Measurements from ENCODE around the gene DCAF10.
"Not testable (repeated sequence)": the region's sequence is repeated elsewhere in the genome, so short reads cannot be mapped to it uniquely, and the experiment has no call there.

Gene DCAF10

DNA sequence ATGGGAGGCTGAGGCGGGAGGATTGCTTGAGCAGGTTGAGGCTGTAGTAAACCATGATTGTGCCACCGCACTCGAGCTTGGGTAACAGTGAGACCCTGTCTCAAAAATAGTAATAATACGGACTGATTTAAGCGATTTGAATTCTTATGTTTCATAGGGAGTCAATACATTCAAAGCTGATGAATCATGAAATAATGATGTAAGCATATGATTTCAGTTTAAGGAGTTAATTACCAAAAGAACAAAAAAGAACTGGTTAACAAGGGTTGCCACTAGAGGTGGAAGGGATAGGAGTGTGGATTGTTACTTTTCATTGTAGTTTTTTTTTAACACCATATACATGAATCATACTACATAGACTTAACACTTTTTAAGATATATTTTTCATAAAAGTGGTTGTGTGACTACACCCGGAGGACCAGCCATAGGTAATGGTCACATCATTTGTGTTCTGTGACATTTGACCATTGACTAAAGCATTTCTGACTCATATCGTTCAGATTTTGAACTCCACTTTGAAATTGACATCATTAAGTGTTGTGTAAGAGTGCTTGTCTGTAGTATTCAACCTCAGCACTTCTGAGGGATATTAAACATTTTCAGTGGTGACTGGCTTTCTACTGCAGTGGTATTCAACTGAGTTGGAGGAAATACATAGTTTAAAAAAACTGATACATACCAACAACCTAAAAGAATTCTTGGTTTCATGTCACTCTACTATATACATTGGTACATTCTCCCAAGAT, 40.0 kb upstream of the DCAF10 start:
- no peaks in the 10 kb centered on the region for H4K20me1 ChIP-seq (ENCODE audit: insufficient read depth, low read length)
- H3K27ac ChIP-seq (ENCODE audit: low read depth, low read length, poor library complexity, severe bottlenecking) = no peak overlapping the region
- peaks cover 24% of the 10 kb centered on the region for H3K36me3 ChIP-seq (ENCODE audit: insufficient read depth, low read length)
- 0 out of 2 replicates have a peak, but pooled peaks cover 3% of the 10 kb centered on the region for H3F3A ChIP-seq (ENCODE audit: insufficient read depth, low read length)
- no peaks in the 10 kb centered on the region for H3K9me3 ChIP-seq (ENCODE audit: low read length)
- H3K4me2 ChIP-seq (ENCODE audit: low read length) = no peak overlapping the region
- H3K4me3 ChIP-seq (ENCODE audit: low read depth, low read length, poor library complexity, severe bottlenecking) = no peak overlapping the region
- H3K79me2 ChIP-seq (ENCODE audit: insufficient read depth, low read length) = no peaks in the 10 kb centered on the region
- H3K27me3 ChIP-seq (ENCODE audit: insufficient read depth, low read length) = no peaks in the 10 kb centered on the region
- no peak overlapping the region for H3K9ac ChIP-seq (ENCODE audit: low read length)
- no peak overlapping the region for H2AFZ ChIP-seq (ENCODE audit: low read length)
- no peaks in the 10 kb centered on the region for H3K9me2 ChIP-seq (ENCODE audit: low read depth, low read length)
- H3K4me1 ChIP-seq (ENCODE audit: insufficient read depth, low read length, severe bottlenecking) = no peaks in the 10 kb centered on the region
- no peak for TF ChIP-seq EZH2 (IDR thresholded peaks at IDR 0.05; ENCODE audit: borderline replicate concordance, low read length)
- TF ChIP-seq, protein P1, sequence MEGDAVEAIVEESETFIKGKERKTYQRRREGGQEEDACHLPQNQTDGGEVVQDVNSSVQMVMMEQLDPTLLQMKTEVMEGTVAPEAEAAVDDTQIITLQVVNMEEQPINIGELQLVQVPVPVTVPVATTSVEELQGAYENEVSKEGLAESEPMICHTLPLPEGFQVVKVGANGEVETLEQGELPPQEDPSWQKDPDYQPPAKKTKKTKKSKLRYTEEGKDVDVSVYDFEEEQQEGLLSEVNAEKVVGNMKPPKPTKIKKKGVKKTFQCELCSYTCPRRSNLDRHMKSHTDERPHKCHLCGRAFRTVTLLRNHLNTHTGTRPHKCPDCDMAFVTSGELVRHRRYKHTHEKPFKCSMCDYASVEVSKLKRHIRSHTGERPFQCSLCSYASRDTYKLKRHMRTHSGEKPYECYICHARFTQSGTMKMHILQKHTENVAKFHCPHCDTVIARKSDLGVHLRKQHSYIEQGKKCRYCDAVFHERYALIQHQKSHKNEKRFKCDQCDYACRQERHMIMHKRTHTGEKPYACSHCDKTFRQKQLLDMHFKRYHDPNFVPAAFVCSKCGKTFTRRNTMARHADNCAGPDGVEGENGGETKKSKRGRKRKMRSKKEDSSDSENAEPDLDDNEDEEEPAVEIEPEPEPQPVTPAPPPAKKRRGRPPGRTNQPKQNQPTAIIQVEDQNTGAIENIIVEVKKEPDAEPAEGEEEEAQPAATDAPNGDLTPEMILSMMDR (IDR thresholded peaks at IDR 0.05; ENCODE audit: low read length) = no peak

DNA sequence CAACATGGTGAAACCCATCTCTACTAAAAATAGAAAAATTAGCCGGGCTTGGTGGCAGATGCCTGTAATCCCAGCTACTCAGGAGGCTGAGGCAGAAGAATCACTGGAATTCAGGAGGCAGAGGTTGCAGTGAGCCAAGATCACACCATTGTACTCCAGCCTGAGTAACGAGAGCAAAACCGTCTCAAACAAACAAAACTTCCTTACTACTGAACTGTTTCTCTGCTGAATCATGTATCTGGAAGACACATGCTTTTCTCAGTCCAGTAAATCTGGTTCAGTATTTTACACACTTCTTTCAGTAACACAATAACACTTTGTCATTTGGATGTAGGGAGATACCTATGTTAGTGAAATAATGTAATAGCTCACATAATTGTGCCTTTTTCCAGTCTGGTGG, 39.1 kb upstream of the DCAF10 start:
- no peak overlapping the region for H3K4me2 ChIP-seq (ENCODE audit: low read length)
- no peaks in the 10 kb centered on the region for H3K27me3 ChIP-seq (ENCODE audit: insufficient read depth, low read length)
- H3K36me3 ChIP-seq (ENCODE audit: insufficient read depth, low read length) = peaks cover 24% of the 10 kb centered on the region
- H3F3A ChIP-seq (ENCODE audit: insufficient read depth, low read length) = 0 out of 2 replicates have a peak, but pooled peaks cover 3% of the 10 kb centered on the region
- no peak overlapping the region for H3K4me3 ChIP-seq (ENCODE audit: low read depth, low read length, poor library complexity, severe bottlenecking)
- H3K9ac ChIP-seq (ENCODE audit: low read length) = no peak overlapping the region
- H2AFZ ChIP-seq (ENCODE audit: low read length) = no peak overlapping the region
- no peak overlapping the region for H3K27ac ChIP-seq (ENCODE audit: low read depth, low read length, poor library complexity, severe bottlenecking)
- H4K20me1 ChIP-seq (ENCODE audit: insufficient read depth, low read length) = no peaks in the 10 kb centered on the region
- H3K9me3 ChIP-seq (ENCODE audit: low read length) = no peaks in the 10 kb centered on the region
- TF ChIP-seq, protein P1 (IDR thresholded peaks at IDR 0.05; ENCODE audit: low read length) = no peak
- TF ChIP-seq EZH2 (IDR thresholded peaks at IDR 0.05; ENCODE audit: borderline replicate concordance, low read length) = no peak
- no peaks in the 10 kb centered on the region for H3K4me1 ChIP-seq (ENCODE audit: insufficient read depth, low read length, severe bottlenecking)
- no peaks in the 10 kb centered on the region for H3K9me2 ChIP-seq (ENCODE audit: low read depth, low read length)
- H3K79me2 ChIP-seq (ENCODE audit: insufficient read depth, low read length) = no peaks in the 10 kb centered on the region

DNA sequence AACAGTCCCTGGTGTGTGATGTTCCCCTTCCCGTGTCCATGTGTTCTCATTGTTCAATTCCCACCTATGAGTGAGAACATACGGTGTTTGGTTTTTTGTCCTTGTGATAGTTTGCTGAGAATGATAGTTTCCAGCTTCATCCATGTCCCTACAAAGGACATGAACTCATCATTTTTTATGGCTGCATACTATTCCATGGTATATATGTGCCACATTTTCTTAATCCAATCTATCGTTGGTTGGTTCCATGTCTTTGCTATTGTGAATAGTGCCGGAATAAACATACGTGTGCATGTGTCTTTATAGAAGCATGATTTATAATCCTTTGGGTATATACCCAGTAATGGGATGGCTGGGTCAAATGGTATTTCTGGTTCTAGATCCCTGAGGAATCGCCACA, 35.3 kb upstream of the DCAF10 start:
- not testable (repeated sequence) for H3K9ac ChIP-seq (ENCODE audit: low read length); H4K20me1 ChIP-seq (ENCODE audit: insufficient read depth, low read length); H3K4me1 ChIP-seq (ENCODE audit: insufficient read depth, low read length, severe bottlenecking); H3K9me3 ChIP-seq (ENCODE audit: low read length); H3K27me3 ChIP-seq (ENCODE audit: insufficient read depth, low read length); H3K9me2 ChIP-seq (ENCODE audit: low read depth, low read length); H3K79me2 ChIP-seq (ENCODE audit: insufficient read depth, low read length); H2AFZ ChIP-seq (ENCODE audit: low read length); H3K27ac ChIP-seq (ENCODE audit: low read depth, low read length, poor library complexity, severe bottlenecking); H3K4me2 ChIP-seq (ENCODE audit: low read length); H3F3A ChIP-seq (ENCODE audit: insufficient read depth, low read length); H3K4me3 ChIP-seq (ENCODE audit: low read depth, low read length, poor library complexity, severe bottlenecking)
- H3K36me3 ChIP-seq (ENCODE audit: insufficient read depth, low read length) = peaks cover 28% of the 10 kb centered on the region

DNA sequence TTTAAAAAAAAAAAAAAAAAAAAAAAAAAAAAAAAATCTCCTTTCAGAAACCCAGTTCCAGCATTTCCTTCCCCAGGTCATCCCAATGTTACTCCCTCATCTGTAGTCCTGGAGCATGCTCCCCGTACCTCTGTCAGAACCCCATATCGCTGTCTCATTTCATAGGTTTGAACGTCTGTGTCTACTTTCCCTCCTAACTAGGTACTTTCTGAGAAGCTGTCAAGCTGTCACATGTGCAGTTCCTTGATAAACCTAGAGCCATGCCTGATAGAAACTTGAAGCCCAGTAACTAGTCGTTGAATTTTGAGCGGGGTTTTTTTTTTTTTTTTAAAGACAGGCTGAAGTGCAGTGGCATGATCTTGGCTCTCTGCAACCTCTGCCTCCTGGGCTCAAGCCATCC, 31.3 kb upstream of the DCAF10 start:
- no peak overlapping the region for H3K9ac ChIP-seq (ENCODE audit: low read length)

More for the DNA sequence above, 31.3 kb upstream of the DCAF10 start:
- no peaks in the 10 kb centered on the region for H3K9me3 ChIP-seq (ENCODE audit: low read length)
- no peaks in the 10 kb centered on the region for H3K4me1 ChIP-seq (ENCODE audit: insufficient read depth, low read length, severe bottlenecking)
- H3K27ac ChIP-seq (ENCODE audit: low read depth, low read length, poor library complexity, severe bottlenecking) = no peak overlapping the region
- H3K9me2 ChIP-seq (ENCODE audit: low read depth, low read length) = no peaks in the 10 kb centered on the region
- H3K79me2 ChIP-seq (ENCODE audit: insufficient read depth, low read length) = no peaks in the 10 kb centered on the region
- TF ChIP-seq, protein P1 (IDR thresholded peaks at IDR 0.05; ENCODE audit: low read length) = no peak
- TF ChIP-seq EZH2 (IDR thresholded peaks at IDR 0.05; ENCODE audit: borderline replicate concordance, low read length) = no peak
- no peaks in the 10 kb centered on the region for H3F3A ChIP-seq (ENCODE audit: insufficient read depth, low read length)
- H3K27me3 ChIP-seq (ENCODE audit: insufficient read depth, low read length) = no peaks in the 10 kb centered on the region
- peaks cover 48% of the 10 kb centered on the region for H3K36me3 ChIP-seq (ENCODE audit: insufficient read depth, low read length)
- no peak overlapping the region for H3K4me2 ChIP-seq (ENCODE audit: low read length)
- H3K4me3 ChIP-seq (ENCODE audit: low read depth, low read length, poor library complexity, severe bottlenecking) = no peak overlapping the region
- no peaks in the 10 kb centered on the region for H4K20me1 ChIP-seq (ENCODE audit: insufficient read depth, low read length)
- H2AFZ ChIP-seq (ENCODE audit: low read length) = no peak overlapping the region
